H1 (cell line): ENCODE measurements around the gene MFRP. TPM values are rescaled to one million over a fixed set of nuclear protein-coding genes. Genes with fewer than 3 reads are reported as not detected.

Experiments used
- CTCF ChIA-PET: fragments of 300-600 bp; sonication (Branson Sonifier 250); formaldehyde crosslinking; loops from one replicate; lab custom pipeline; 2021; ENCODE audit not compliant: partially characterized antibody; lab: Charles Lee
- POLR2A ChIA-PET: fragments of 300-600 bp; sonication (Branson Sonifier 250); formaldehyde crosslinking; loops from one replicate; lab custom pipeline; 2021; ENCODE audit warnings: inconsistent platforms; ENCODE audit not compliant: partially characterized antibody; lab: Charles Lee
- DNase-seq, 2 experiments: peaks; one replicate each; pipeline versions ENCODE4 v3.0.0 to v3.0.0-alpha.2; 2010 to 2022; ENCODE audit warnings: low spot score in 2 of 2, low read depth in 1 of 2, mixed read lengths in 1 of 2
- FAIRE-seq: peaks from 2 replicates; lab custom pipeline; 2011; peaks lifted over from hg19 to GRCh38; lab: Jason Lieb, UNC
- H2AFZ ChIP-seq: 2 replicates; pipeline ENCODE4 v1.8.1; 2012; ENCODE audit warnings: low read length, inconsistent platforms
- H2AK5ac ChIP-seq: 2 replicates; pipeline ENCODE4 v1.6.1; 2013; ENCODE audit warnings: low read depth, low read length
- H2BK120ac ChIP-seq: replicated peaks from 2 replicates; pipeline ENCODE3; 2013; ENCODE audit warnings: low read depth, low read length, inconsistent platforms
- H2BK12ac ChIP-seq: 2 replicates; pipeline ENCODE4 v1.6.1; 2013; ENCODE audit warnings: low read depth, low read length
- H2BK15ac ChIP-seq: 2 replicates; pipeline ENCODE4 v1.6.1; 2013; ENCODE audit warnings: low read length
- H2BK20ac ChIP-seq: 2 replicates; pipeline ENCODE4 v1.6.1; 2013; ENCODE audit warnings: low read length
- H2BK5ac ChIP-seq: 2 replicates; pipeline ENCODE4 v1.6.1; 2013; ENCODE audit warnings: low read depth, low read length
- H3K14ac ChIP-seq: 2 replicates; pipeline ENCODE4 v1.6.1; 2013; ENCODE audit warnings: inconsistent platforms; ENCODE audit not compliant: insufficient read length
- H3K18ac ChIP-seq: 2 replicates; pipeline ENCODE4 v1.6.1; 2013; ENCODE audit warnings: low read length; ENCODE audit errors: extremely low read depth
- H3K23ac ChIP-seq: 2 replicates; pipeline ENCODE4 v1.6.1; 2013; ENCODE audit warnings: inconsistent platforms; ENCODE audit not compliant: insufficient read length
- H3K23me2 ChIP-seq: 2 replicates; pipeline ENCODE4 v1.6.1; 2013; ENCODE audit warnings: low read depth, low read length
- H3K27ac ChIP-seq: 2 replicates; pipeline ENCODE4 v1.6.1; 2011; ENCODE audit warnings: low read depth, low read length, inconsistent platforms
- H3K27me3 ChIP-seq, 4 experiments: replicated peaks in 1 of 4; 1 replicate in 1 of 4; 2 replicates in 3 of 4; pipeline versions ENCODE4 v1.6.1 to v1.8.1; 2011 to 2013; ENCODE audit warnings: low read length in 3 of 4, mild to moderate bottlenecking in 3 of 4, inconsistent platforms in 2 of 4, mixed read lengths in 2 of 4, moderate library complexity in 1 of 4; ENCODE audit not compliant: control insufficient read depth in 3 of 4, insufficient read depth in 3 of 4; ENCODE audit errors: extremely low read depth in 1 of 4
- H3K36me3 ChIP-seq, 4 experiments: 2 replicates each; pipeline versions ENCODE4 v1.6.1 to v1.8.1; 2011 to 2013; ENCODE audit warnings: mild to moderate bottlenecking in 4 of 4, low read length in 3 of 4, moderate library complexity in 2 of 4, control low read depth in 1 of 4, inconsistent platforms in 1 of 4; ENCODE audit not compliant: insufficient read depth in 4 of 4, control insufficient read depth in 2 of 4
- H3K4ac ChIP-seq: replicated peaks from 2 replicates; pipeline ENCODE3; 2013; ENCODE audit warnings: low read length, low read depth, mixed read lengths, inconsistent platforms; ENCODE audit not compliant: insufficient read length
- H3K4me1 ChIP-seq, 4 experiments: replicated peaks in 1 of 4; 1 replicate in 1 of 4; 2 replicates in 3 of 4; pipeline versions ENCODE4 v1.6.1 to v1.8.1; 2011 to 2013; ENCODE audit warnings: low read length in 3 of 4, inconsistent platforms in 2 of 4, mixed read lengths in 1 of 4; ENCODE audit not compliant: insufficient read depth in 4 of 4, control insufficient read depth in 3 of 4
- H3K4me2 ChIP-seq, 2 experiments: 2 replicates each; pipeline versions ENCODE4 v1.6.1 to v1.8.1; 2011 to 2013; ENCODE audit warnings: low read depth in 2 of 2, low read length in 2 of 2, control low read depth in 1 of 2, inconsistent platforms in 1 of 2, mild to moderate bottlenecking in 1 of 2; ENCODE audit not compliant: insufficient read depth in 1 of 2
- H3K4me3 ChIP-seq, 4 experiments: fragments of 200-600, 300-600 bp in 1 of 4; sonication (generic), shearing (Covaris generic), sonication (Bioruptor Twin) in 1 of 4; 2 replicates each; pipeline versions ENCODE4 v1.5.1 to v1.8.1; 2011 to 2016; ENCODE audit warnings: low read length in 4 of 4, low read depth in 3 of 4, control low read depth in 2 of 4, inconsistent platforms in 2 of 4, mild to moderate bottlenecking in 2 of 4, mixed read lengths in 1 of 4, moderate library complexity in 1 of 4; ENCODE audit not compliant: insufficient read depth in 2 of 4; ENCODE audit errors: extremely low read depth in 1 of 4
- H3K56ac ChIP-seq: replicated peaks from 2 replicates; pipeline ENCODE3; 2013; ENCODE audit warnings: low read depth, mild to moderate bottlenecking, mixed read lengths, low read length, inconsistent platforms; ENCODE audit not compliant: insufficient read length
- H3K79me1 ChIP-seq: 2 replicates; pipeline ENCODE4 v1.6.1; 2013; ENCODE audit warnings: low read depth, low read length, control low read depth
- H3K79me2 ChIP-seq, 2 experiments: 2 replicates each; pipeline versions ENCODE4 v1.6.1 to v1.8.1; 2012 to 2013; ENCODE audit warnings: low read length in 2 of 2, mild to moderate bottlenecking in 2 of 2, inconsistent platforms in 1 of 2; ENCODE audit not compliant: insufficient read depth in 2 of 2, control insufficient read depth in 1 of 2
- H3K9ac ChIP-seq, 4 experiments: replicated peaks in 1 of 4; 1 replicate in 1 of 4; 2 replicates in 3 of 4; pipeline versions ENCODE4 v1.6.1 to v1.8.1; 2011 to 2013; ENCODE audit warnings: low read depth in 3 of 4, low read length in 3 of 4, control low read depth in 2 of 4, mild to moderate bottlenecking in 2 of 4, moderate library complexity in 2 of 4, inconsistent platforms in 1 of 4; ENCODE audit errors: extremely low read depth in 1 of 4
- H3K9me3 ChIP-seq, 2 experiments: 2 replicates each; pipeline versions ENCODE4 v1.6.1 to v1.8.1; 2012 to 2013; ENCODE audit warnings: mild to moderate bottlenecking in 2 of 2, moderate library complexity in 2 of 2, control low read depth in 1 of 2, inconsistent platforms in 1 of 2, low read depth in 1 of 2, low read length in 1 of 2, mixed read lengths in 1 of 2; ENCODE audit not compliant: insufficient read depth in 2 of 2
- H4K20me1 ChIP-seq, 2 experiments: replicated peaks in 1 of 2; 2 replicates each; pipeline versions ENCODE3 to v1.8.1; 2011 to 2013; ENCODE audit warnings: inconsistent platforms in 2 of 2, low read length in 2 of 2, mild to moderate bottlenecking in 1 of 2; ENCODE audit not compliant: insufficient read depth in 2 of 2, control insufficient read depth in 1 of 2
- H4K5ac ChIP-seq: 2 replicates; pipeline ENCODE4 v1.6.1; 2013; ENCODE audit warnings: low read length, low read depth, mixed read lengths, inconsistent platforms; ENCODE audit not compliant: insufficient read length
- H4K8ac ChIP-seq: 2 replicates; pipeline ENCODE4 v1.8.0; 2013; ENCODE audit warnings: mild to moderate bottlenecking, moderate library complexity, low read length, inconsistent platforms; ENCODE audit not compliant: insufficient read depth; ENCODE audit errors: extremely low read depth
- H4K91ac ChIP-seq: replicated peaks from 2 replicates; pipeline ENCODE3; 2013; ENCODE audit warnings: low read length, mixed read lengths, inconsistent platforms; ENCODE audit not compliant: insufficient read length
- CEBPB ChIP-seq: IDR thresholded peaks from 2 replicates; pipeline ENCODE4 v1.6.1; 2012; ENCODE audit warnings: low read depth, low read length
- CHD2 ChIP-seq: IDR thresholded peaks from 2 replicates; pipeline ENCODE4 v1.6.1; 2012; ENCODE audit warnings: low read length, improper control_type of control experiment
- NANOG ChIP-seq: IDR thresholded peaks from 2 replicates; pipeline ENCODE4 v1.6.1; 2011; ENCODE audit warnings: low read length, low read depth, mild to moderate bottlenecking, inconsistent platforms; ENCODE audit not compliant: insufficient read depth, poor library complexity, severe bottlenecking
- RAD21 ChIP-seq, 2 experiments: IDR thresholded peaks in 1 of 2; conservative IDR thresholded peaks in 1 of 2; 2 replicates each; pipeline ENCODE4 v1.6.1; 2011; ENCODE audit warnings: low read depth in 2 of 2, low read length in 2 of 2, improper control_type of control experiment in 1 of 2, inconsistent platforms in 1 of 2, mild to moderate bottlenecking in 1 of 2, moderate library complexity in 1 of 2
- SIN3A ChIP-seq, 2 experiments: IDR thresholded peaks in 1 of 2; conservative IDR thresholded peaks in 1 of 2; 2 replicates each; pipeline ENCODE4 v1.6.1; 2011 to 2012; ENCODE audit warnings: low read length in 2 of 2, improper control_type of control experiment in 1 of 2, low read depth in 1 of 2, mild to moderate bottlenecking in 1 of 2
- SIX5 ChIP-seq: IDR thresholded peaks from 2 replicates; pipeline ENCODE4 v1.6.1; 2011; ENCODE audit warnings: mild to moderate bottlenecking, low read depth, low read length
- TCF12 ChIP-seq: IDR thresholded peaks from 2 replicates; pipeline ENCODE4 v1.6.1; 2011; ENCODE audit warnings: low read depth, mild to moderate bottlenecking, low read length
- ZNF274 ChIP-seq: IDR thresholded peaks from 2 replicates; pipeline ENCODE4 v1.7.0; 2012; ENCODE audit warnings: low read length, borderline replicate concordance; ENCODE audit errors: extremely low read depth
- WGBS, 2 experiments: shearing (Covaris generic) in 1 of 2; methylation state at CpG; one replicate each; pipeline versions ENCODE4 v1.1.6 to v1.1.7; 2013 to 2015; ENCODE audit warnings: low lambda C conversion rate in 2 of 2, mixed read lengths in 2 of 2, inconsistent platforms in 1 of 2, low coverage in 1 of 2, missing lambda C conversion rate in 1 of 2; ENCODE audit not compliant: insufficient replicate concordance in 2 of 2, insufficient coverage in 1 of 2, insufficient read length in 1 of 2; ENCODE audit errors: extremely low coverage in 1 of 2, missing lambda C conversion rate in 1 of 2; 5-methylcytosine and 5-hydroxymethylcytosine counted together
- polyA plus RNA-seq, 7 experiments: library from polyadenylated mRNA; depleted of rRNA in 3 of 7; stranded (reverse) in 5 of 7; unstranded in 2 of 7; fragments of >200 nt in 5 of 7; fragments of 200-250 nt in 2 of 7; gene quantifications; 1 replicate in 5 of 7; 2 replicates in 1 of 7; 4 replicates in 1 of 7; pipeline versions ENCODE4 v1.2.1 to v1.2.3, GENCODE V29; 2011 to 2013; ENCODE audit warnings: missing spikeins in 2 of 7, mixed read lengths in 2 of 7
- total RNA-seq: library from RNA; stranded (reverse); fragmentation: NEBNext Ultra II Directional; extraction: Animal tissue kit (Norgen Biotek cat#: 25700); gene quantifications from 2 replicates; pipeline ENCODE4 v1.2.1, GENCODE V29; 2021
- TF ChIP-seq, protein P1 (sequence below), 3 experiments: IDR thresholded peaks; 1 replicate in 2 of 3; 2 replicates in 1 of 3; pipeline versions ENCODE4 v1.5.1 to v1.6.1; 2011; ENCODE audit warnings: low read length in 3 of 3, mild to moderate bottlenecking in 3 of 3, inconsistent platforms in 2 of 3, low read depth in 1 of 3, moderate library complexity in 1 of 3; ENCODE audit not compliant: insufficient read depth in 1 of 3; ENCODE audit errors: control extremely low read depth in 1 of 3
- TF ChIP-seq, protein P2 (sequence below): IDR thresholded peaks from 2 replicates; pipeline ENCODE4 v1.6.1; 2012; ENCODE audit warnings: inconsistent platforms

MFRP gene
- total and polyA plus RNA-seq, 2 of the 8 experiments (the other 6 are each of a cell fraction or from before 2014, with no cell fraction given): 0.02 TPM; not detected in 1

DNA sequence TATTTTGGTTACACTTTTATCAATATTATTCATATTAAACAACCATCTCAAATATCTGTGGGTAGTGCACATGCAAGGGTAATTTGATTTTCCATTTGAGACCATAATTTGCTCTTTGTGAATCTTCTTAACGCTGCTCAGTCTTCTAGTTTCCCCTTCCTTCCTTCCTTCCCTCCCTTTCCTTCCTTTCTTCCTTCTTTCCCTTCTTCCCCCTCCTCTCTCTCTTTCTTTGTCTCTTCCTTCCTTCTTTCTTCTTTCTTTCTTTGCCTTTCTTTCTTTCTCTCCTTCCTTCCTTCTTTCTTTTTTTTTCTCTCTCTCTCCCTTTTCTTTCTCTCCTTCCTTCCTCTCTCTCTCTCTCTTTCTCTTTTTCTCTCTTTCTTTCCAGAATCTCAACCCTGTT is 16.3 kb downstream of the MFRP start:
- no peak overlapping the region for H2BK120ac ChIP-seq
- H3K4me1 ChIP-seq: peaks cover 0 to 5% (median 3%) of the 10 kb centered on the region in 4 experiments; a peak in 5 of 7 replicates
- no peak for FAIRE-seq
- H3K4me3 ChIP-seq: no peak overlapping the region
- no peak overlapping the region for H3K4ac ChIP-seq
- H3K4me2 ChIP-seq: no peak overlapping the region
- no peak overlapping the region for H3K9ac ChIP-seq
- no peak overlapping the region for H4K91ac ChIP-seq
- no peaks in the 10 kb centered on the region for H3K9me3 ChIP-seq
- H4K8ac ChIP-seq: no peak overlapping the region
- peaks cover 3 to 7% of the 10 kb centered on the region in 2 experiments; a peak in 3 of 4 replicates for H3K79me2 ChIP-seq
- H4K5ac ChIP-seq: no peak overlapping the region
- no peak overlapping the region for H3K14ac ChIP-seq
- no peak overlapping the region for H2AK5ac ChIP-seq
- no peak overlapping the region for H2BK15ac ChIP-seq
- no peak for DNase-seq
- H3K56ac ChIP-seq: no peak overlapping the region
- H3K27me3 ChIP-seq: no peaks in the 10 kb centered on the region
- H2BK20ac ChIP-seq: no peak overlapping the region
- ChIA-PET POLR2A (no interaction called here), CTCF (interaction anchor here (0.6 to 20.0 kb wide), 3 partner anchors 10 to 899 kb away, joined by 3 to 415 read pairs (median 3); partner anchors contain the start of gene MCAM)
- H3K36me3 ChIP-seq: no peaks in the 10 kb centered on the region
- H2AFZ ChIP-seq: no peak overlapping the region
- H3K23ac ChIP-seq: no peak overlapping the region
- H3K18ac ChIP-seq: no peak overlapping the region
- H2BK12ac ChIP-seq: no peak overlapping the region
- peaks cover 3% of the 10 kb centered on the region; the same call in 1 of the 2 replicates for H3K23me2 ChIP-seq
- no peaks in the 10 kb centered on the region for H4K20me1 ChIP-seq
- H2BK5ac ChIP-seq: no peak overlapping the region
- WGBS, 2 experiments: 88% methylated on average over 1 of the region's 1 CpG; no CpG with 5 or more reads in 1 of the 2 experiments
- H3K79me1 ChIP-seq: peaks cover 3% of the 10 kb centered on the region
- no peak overlapping the region for H3K27ac ChIP-seq
- TF ChIP-seq SIN3A (conservative IDR thresholded peaks at IDR 0.05 in 1 of 2, IDR thresholded peaks at IDR 0.05 in 1 of 2; ENCODE audit: low read depth in 1 of 2, low read length in 2 of 2) (no peak), SIX5 (no peak), CHD2 (no peak), NANOG (no peak), TCF12 (no peak), CEBPB (no peak), ZNF274 (no peak), RAD21 (IDR thresholded peaks at IDR 0.05 in 1 of 2, conservative IDR thresholded peaks at IDR 0.05 in 1 of 2; ENCODE audit: low read depth in 2 of 2, low read length in 2 of 2) (no peak)
- TF ChIP-seq, protein P1, sequence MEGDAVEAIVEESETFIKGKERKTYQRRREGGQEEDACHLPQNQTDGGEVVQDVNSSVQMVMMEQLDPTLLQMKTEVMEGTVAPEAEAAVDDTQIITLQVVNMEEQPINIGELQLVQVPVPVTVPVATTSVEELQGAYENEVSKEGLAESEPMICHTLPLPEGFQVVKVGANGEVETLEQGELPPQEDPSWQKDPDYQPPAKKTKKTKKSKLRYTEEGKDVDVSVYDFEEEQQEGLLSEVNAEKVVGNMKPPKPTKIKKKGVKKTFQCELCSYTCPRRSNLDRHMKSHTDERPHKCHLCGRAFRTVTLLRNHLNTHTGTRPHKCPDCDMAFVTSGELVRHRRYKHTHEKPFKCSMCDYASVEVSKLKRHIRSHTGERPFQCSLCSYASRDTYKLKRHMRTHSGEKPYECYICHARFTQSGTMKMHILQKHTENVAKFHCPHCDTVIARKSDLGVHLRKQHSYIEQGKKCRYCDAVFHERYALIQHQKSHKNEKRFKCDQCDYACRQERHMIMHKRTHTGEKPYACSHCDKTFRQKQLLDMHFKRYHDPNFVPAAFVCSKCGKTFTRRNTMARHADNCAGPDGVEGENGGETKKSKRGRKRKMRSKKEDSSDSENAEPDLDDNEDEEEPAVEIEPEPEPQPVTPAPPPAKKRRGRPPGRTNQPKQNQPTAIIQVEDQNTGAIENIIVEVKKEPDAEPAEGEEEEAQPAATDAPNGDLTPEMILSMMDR (IDR thresholded peaks at IDR 0.05; ENCODE audit: control extremely low read depth in 1 of 3, insufficient read depth in 1 of 3, low read depth in 1 of 3, low read length in 3 of 3): no peak
- TF ChIP-seq, protein P2, sequence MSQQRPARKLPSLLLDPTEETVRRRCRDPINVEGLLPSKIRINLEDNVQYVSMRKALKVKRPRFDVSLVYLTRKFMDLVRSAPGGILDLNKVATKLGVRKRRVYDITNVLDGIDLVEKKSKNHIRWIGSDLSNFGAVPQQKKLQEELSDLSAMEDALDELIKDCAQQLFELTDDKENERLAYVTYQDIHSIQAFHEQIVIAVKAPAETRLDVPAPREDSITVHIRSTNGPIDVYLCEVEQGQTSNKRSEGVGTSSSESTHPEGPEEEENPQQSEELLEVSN: no peak
